HG03439 (cell line): ENCODE measurements around the gene OR1S2.
"Not testable (repeated sequence)": the region's sequence is repeated elsewhere in the genome, so short reads cannot be mapped to it uniquely, and the experiment has no call there.

ENCODE experiments used
- ATAC-seq: cut with Tn5 transposase; IDR thresholded peaks from one replicate; pipeline ENCODE4 v1.9.1; 2021; ENCODE audit warnings: mild to moderate bottlenecking, moderate library complexity; ENCODE audit not compliant: unreplicated experiment

Gene OR1S2

GRCh38 chr11:58204042-58204441 lies at the start of gene OR1S2:
OR1S2 (minus strand) TSS chr11:58204142; CDS start chr11:58204142, 0 bp downstream.
- ATAC-seq: no peak

GRCh38 chr11:58243954-58244353 lies 40.0 kb upstream of the OR1S2 start:
- no peak for ATAC-seq

- no peak for ATAC-seq
Measured at GRCh38 chr11:58227956-58228615, 24.1 kb upstream of the OR1S2 start.

GRCh38 chr11:58222721-58223120 lies 18.8 kb upstream of the OR1S2 start:
- ATAC-seq: no peak

GRCh38 chr11:58216476-58216875 lies 12.5 kb upstream of the OR1S2 start:
- no peak for ATAC-seq

GRCh38 chr11:58212420-58212819 lies 8.5 kb upstream of the OR1S2 start, which contains the start of gene OR1S1:
OR1S1 (plus strand) TSS chr11:58212720.
- ATAC-seq: not testable (repeated sequence)

- ATAC-seq: no peak
Measured at GRCh38 chr11:58199271-58199670, 4.7 kb downstream of the OR1S2 start.

- ATAC-seq: no peak
Measured at GRCh38 chr11:58195939-58196338, 8.0 kb downstream of the OR1S2 start.

- no peak for ATAC-seq
Measured at GRCh38 chr11:58193391-58193790, 10.6 kb downstream of the OR1S2 start.

- no peak for ATAC-seq
Measured at GRCh38 chr11:58192229-58192628, 11.7 kb downstream of the OR1S2 start.

- ATAC-seq: no peak
Measured at GRCh38 chr11:58188770-58189169, 15.2 kb downstream of the OR1S2 start, which contains the start of gene OR9Q2. OR9Q2 (plus strand) TSS chr11:58189070; CDS start chr11:58190491, 1,421 bp downstream.

GRCh38 chr11:58186938-58187337 lies 17.0 kb downstream of the OR1S2 start:
- no peak for ATAC-seq

- ATAC-seq: no peak
Measured at GRCh38 chr11:58179648-58180047, 24.3 kb downstream of the OR1S2 start.

GRCh38 chr11:58178444-58178843 lies 25.5 kb downstream of the OR1S2 start:
- no peak for ATAC-seq

GRCh38 chr11:58177409-58178054 lies 26.4 kb downstream of the OR1S2 start:
- ATAC-seq: no peak

GRCh38 chr11:58165504-58166106 lies 38.3 kb downstream of the OR1S2 start:
- no peak for ATAC-seq

- ATAC-seq: no peak
Measured at GRCh38 chr11:58164990-58165389, 39.0 kb downstream of the OR1S2 start.

GRCh38 chr11:58164389-58164788 lies 39.6 kb downstream of the OR1S2 start:
- no peak for ATAC-seq
